Prostate gland (tissue), 2 donors: ENCODE measurements around the gene TRIM56. TPM values are rescaled to one million over a fixed set of nuclear protein-coding genes. Genes with fewer than 3 reads are reported as not detected.
"Not testable (repeated sequence)": the region's sequence is repeated elsewhere in the genome, so short reads cannot be mapped to it uniquely, and the experiment has no call there.

Source experiments
- DNase-seq: peaks from one replicate; pipeline ENCODE4 v3.0.0-alpha.2; 2019; ENCODE audit warnings: low spot score
- H3K27ac ChIP-seq, 2 donors: fragments of 200-600 bp; sonication (generic); 2 replicates each; pipeline ENCODE4 v1.5.1; 2017 to 2019
- H3K27me3 ChIP-seq: fragments of 200-600 bp; sonication (generic); replicated peaks from 2 replicates; pipeline ENCODE4 v1.5.1; 2019; ENCODE audit not compliant: insufficient read depth
- H3K36me3 ChIP-seq, 2 donors: fragments of 200-600 bp; sonication (generic); 1 replicate in 1 of 2; 2 replicates in 1 of 2; pipeline versions ENCODE4 v1.5.1 to v1.8.1; 2017 to 2019
- H3K4me1 ChIP-seq: fragments of 200-600 bp; sonication (generic); replicated peaks from 2 replicates; pipeline ENCODE4 v1.5.1; 2019
- H3K4me3 ChIP-seq, 2 donors: fragments of 200-600 bp; sonication (generic); 2 replicates each; pipeline ENCODE4 v1.5.1; 2017 to 2019
- H3K9me3 ChIP-seq: fragments of 200-600 bp; sonication (generic); 2 replicates; pipeline ENCODE4 v1.5.1; 2017
- CTCF ChIP-seq, 4 experiments: fragments of 200-600 bp in 2 of 4; fragments of 450-650 bp in 2 of 4; sonication (generic) in 2 of 4; IDR thresholded peaks; 1 replicate in 3 of 4; 2 replicates in 1 of 4; pipeline ENCODE4 v1.5.1; 2016 to 2019; ENCODE audit warnings: antibody characterized with exemption in 4 of 4, mild to moderate bottlenecking in 2 of 4, moderate library complexity in 2 of 4
- POLR2A ChIP-seq: fragments of 450-650 bp; IDR thresholded peaks from one replicate; pipeline ENCODE4 v1.6.1; 2016; ENCODE audit warnings: antibody characterized with exemption, mild to moderate bottlenecking
- POLR2AphosphoS5 ChIP-seq: sonication (generic); formaldehyde crosslinking; IDR thresholded peaks from one replicate; pipeline ENCODE4 v1.6.1; 2017; ENCODE audit warnings: antibody characterized with exemption
- WGBS: methylation state at CpG from one replicate; pipeline ENCODE4 v1.1.5; 2018; 5-methylcytosine and 5-hydroxymethylcytosine counted together
- intact Hi-C: fragments of 100-400 bp; cut with DNase I; formaldehyde crosslinking; loops from one replicate; pipeline ENCODE4 v1.14.2; 2022
- total RNA-seq, 2 donors: library from RNA; depleted of rRNA; stranded (reverse); fragments of >200 nt; gene quantifications; one replicate each; pipeline ENCODE4 v1.1.0, GENCODE V29; 2016

The TRIM56 gene
- total RNA-seq, 2 donors from 2014 or later = 32.0 to 36.1 TPM

GRCh38 chr7:101128040-101128834 is 43.0 kb downstream of the TRIM56 start:
- no peak for DNase-seq
- Histone ChIP-seq H3K4me3 (no peak overlapping the region), H3K36me3 (no peaks in the 10 kb centered on the region), H3K9me3 (no peaks in the 10 kb centered on the region), H3K27ac (no peak overlapping the region), H3K4me1 (no peaks in the 10 kb centered on the region), H3K27me3 (no peaks in the 10 kb centered on the region)
- 83% methylated on average over 14 of the region's 14 CpGs for WGBS
- intact Hi-C loops = no loop called here
- no peak for TF ChIP-seq POLR2A
- TF ChIP-seq CTCF (IDR thresholded peaks at IDR 0.05) = no peak
- TF ChIP-seq POLR2AphosphoS5 = no peak

- 96% methylated on average over 3 of the region's 3 CpGs for WGBS
- Histone ChIP-seq H3K4me1 (no peaks in the 10 kb centered on the region), H3K27ac (no peak overlapping the region), H3K36me3 (no peaks in the 10 kb centered on the region), H3K27me3 (no peaks in the 10 kb centered on the region), H3K4me3 (no peak overlapping the region), H3K9me3 (no peaks in the 10 kb centered on the region)
- TF ChIP-seq POLR2A = no peak
- TF ChIP-seq CTCF (IDR thresholded peaks at IDR 0.05) = no peak
- TF ChIP-seq POLR2AphosphoS5 = no peak
- intact Hi-C loops = no loop called here
- DNase-seq = no peak
These were observed 44.4 kb downstream of the TRIM56 start for GRCh38 chr7:101129603-101130117.

- H3K4me1 ChIP-seq, DNase-seq, H3K9me3 ChIP-seq, H3K27me3 ChIP-seq, H3K4me3 ChIP-seq, H3K36me3 ChIP-seq, intact Hi-C loops, H3K27ac ChIP-seq: not testable (repeated sequence)
- WGBS = 87% methylated on average over 18 of the region's 18 CpGs
These were observed 47.6 kb downstream of the TRIM56 start for GRCh38 chr7:101132626-101133600.

GRCh38 chr7:101133621-101134398 is 48.5 kb downstream of the TRIM56 start:
- no peak for TF ChIP-seq POLR2A
- TF ChIP-seq CTCF (IDR thresholded peaks at IDR 0.05) = no peak
- no peak for TF ChIP-seq POLR2AphosphoS5
- DNase-seq = no peak
- Histone ChIP-seq H3K27me3 (no peaks in the 10 kb centered on the region), H3K36me3 (no peaks in the 10 kb centered on the region), H3K9me3 (no peaks in the 10 kb centered on the region), H3K4me1 (no peaks in the 10 kb centered on the region), H3K27ac (no peak overlapping the region), H3K4me3 (no peak overlapping the region)
- intact Hi-C loops = no loop called here
- WGBS = 88% methylated on average over 15 of the region's 15 CpGs
